ENCODE data around the gene PRAC2.

DNA sequence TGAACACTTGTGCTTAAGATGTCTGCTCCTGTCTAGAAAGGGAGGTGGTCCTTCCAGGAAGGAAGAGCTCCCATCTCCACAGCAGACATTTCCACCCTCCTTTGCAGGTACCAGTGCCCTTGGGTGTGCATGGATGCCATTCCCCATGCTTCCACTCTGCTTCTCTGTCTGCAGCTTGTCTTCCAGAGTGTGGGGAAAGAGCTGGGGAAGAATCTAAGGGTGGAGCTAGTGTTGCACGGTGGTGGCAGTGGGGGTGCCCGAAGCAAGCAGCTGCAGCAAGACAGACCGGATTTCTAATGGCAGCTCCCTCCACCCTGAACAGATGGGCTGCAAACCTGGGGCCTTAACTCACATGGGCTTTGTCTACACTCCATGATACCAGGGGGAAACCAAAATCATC is 28.2 kb downstream of the PRAC2 start:
- no peak for TF ChIP-seq EP300 (IDR thresholded peaks at IDR 0.05; ENCODE audit: borderline replicate concordance)
- TF ChIP-seq EGR1 (IDR thresholded peaks at IDR 0.05) = no peak
- TF ChIP-seq YY1 (IDR thresholded peaks at IDR 0.05; ENCODE audit: low read depth) = no peak
- no peak for TF ChIP-seq ZBTB7A (IDR thresholded peaks at IDR 0.05; ENCODE audit: low read depth)
- no peak for TF ChIP-seq CEBPB (IDR thresholded peaks at IDR 0.05)
- TF ChIP-seq, protein P1, sequence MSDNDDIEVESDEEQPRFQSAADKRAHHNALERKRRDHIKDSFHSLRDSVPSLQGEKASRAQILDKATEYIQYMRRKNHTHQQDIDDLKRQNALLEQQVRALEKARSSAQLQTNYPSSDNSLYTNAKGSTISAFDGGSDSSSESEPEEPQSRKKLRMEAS (IDR thresholded peaks at IDR 0.05) = no peak
- no peak for TF ChIP-seq TAF1 (IDR thresholded peaks at IDR 0.05; ENCODE audit: low read depth)
- TF ChIP-seq FOXM1 (IDR thresholded peaks at IDR 0.05; ENCODE audit: borderline replicate concordance, low read depth) = no peak
- TF ChIP-seq CREB1 (IDR thresholded peaks at IDR 0.05; ENCODE audit: low read depth) = no peak
- no peak for TF ChIP-seq TCF12 (IDR thresholded peaks at IDR 0.05; ENCODE audit: low read depth)
- no peak for TF ChIP-seq RAD21 (IDR thresholded peaks at IDR 0.05; ENCODE audit: low read depth)
